Prostate gland (tissue), 2 donors: ENCODE results near the gene SH3PXD2A. TPM values are rescaled to one million over a fixed set of nuclear protein-coding genes. Genes with fewer than 3 reads are reported as not detected.
A peak's percentile ranks its signal among the peaks of the same experiment; 100 is the strongest.

ENCODE experiments used
- DNase-seq: peaks from one replicate; pipeline ENCODE4 v3.0.0-alpha.2; 2019; ENCODE audit warnings: low spot score
- H3K27ac ChIP-seq, 2 donors: fragments of 200-600 bp; sonication (generic); 2 replicates each; pipeline ENCODE4 v1.5.1; 2017 to 2019
- H3K27me3 ChIP-seq: fragments of 200-600 bp; sonication (generic); replicated peaks from 2 replicates; pipeline ENCODE4 v1.5.1; 2019; ENCODE audit not compliant: insufficient read depth
- H3K36me3 ChIP-seq, 2 donors: fragments of 200-600 bp; sonication (generic); 1 replicate in 1 of 2; 2 replicates in 1 of 2; pipeline versions ENCODE4 v1.5.1 to v1.8.1; 2017 to 2019
- H3K4me1 ChIP-seq: fragments of 200-600 bp; sonication (generic); replicated peaks from 2 replicates; pipeline ENCODE4 v1.5.1; 2019
- H3K4me3 ChIP-seq, 2 donors: fragments of 200-600 bp; sonication (generic); 2 replicates each; pipeline ENCODE4 v1.5.1; 2017 to 2019
- H3K9me3 ChIP-seq: fragments of 200-600 bp; sonication (generic); 2 replicates; pipeline ENCODE4 v1.5.1; 2017
- CTCF ChIP-seq, 4 experiments: fragments of 200-600 bp in 2 of 4; fragments of 450-650 bp in 2 of 4; sonication (generic) in 2 of 4; IDR thresholded peaks; 1 replicate in 3 of 4; 2 replicates in 1 of 4; pipeline ENCODE4 v1.5.1; 2016 to 2019; ENCODE audit warnings: antibody characterized with exemption in 4 of 4, mild to moderate bottlenecking in 2 of 4, moderate library complexity in 2 of 4
- POLR2A ChIP-seq: fragments of 450-650 bp; IDR thresholded peaks from one replicate; pipeline ENCODE4 v1.6.1; 2016; ENCODE audit warnings: antibody characterized with exemption, mild to moderate bottlenecking
- POLR2AphosphoS5 ChIP-seq: sonication (generic); formaldehyde crosslinking; IDR thresholded peaks from one replicate; pipeline ENCODE4 v1.6.1; 2017; ENCODE audit warnings: antibody characterized with exemption
- WGBS: methylation state at CpG from one replicate; pipeline ENCODE4 v1.1.5; 2018; 5-methylcytosine and 5-hydroxymethylcytosine counted together
- intact Hi-C: fragments of 100-400 bp; cut with DNase I; formaldehyde crosslinking; loops from one replicate; pipeline ENCODE4 v1.14.2; 2022
- total RNA-seq, 2 donors: library from RNA; depleted of rRNA; stranded (reverse); fragments of >200 nt; gene quantifications; one replicate each; pipeline ENCODE4 v1.1.0, GENCODE V29; 2016

SH3PXD2A gene
- total RNA-seq, 2 donors from 2014 or later: 14.2 to 26.4 TPM

GRCh38 chr10:103793920-103794883 lies 61.2 kb downstream of the SH3PXD2A start:
- Histone ChIP-seq H3K4me1 (peaks cover 7% of the 10 kb centered on the region), H3K27me3 (no peaks in the 10 kb centered on the region), H3K27ac (peak overlapping the region; percentile 47 to 53), H3K9me3 (no peaks in the 10 kb centered on the region), H3K36me3 (no peaks in the 10 kb centered on the region), H3K4me3 (no peak overlapping the region)
- TF ChIP-seq POLR2AphosphoS5: peak; percentile 77
- TF ChIP-seq CTCF (IDR thresholded peaks at IDR 0.05): no peak
- WGBS: 50% methylated on average over 13 of the region's 13 CpGs
- intact Hi-C loops: no loop called here
- DNase-seq: peak; percentile 85

DNA sequence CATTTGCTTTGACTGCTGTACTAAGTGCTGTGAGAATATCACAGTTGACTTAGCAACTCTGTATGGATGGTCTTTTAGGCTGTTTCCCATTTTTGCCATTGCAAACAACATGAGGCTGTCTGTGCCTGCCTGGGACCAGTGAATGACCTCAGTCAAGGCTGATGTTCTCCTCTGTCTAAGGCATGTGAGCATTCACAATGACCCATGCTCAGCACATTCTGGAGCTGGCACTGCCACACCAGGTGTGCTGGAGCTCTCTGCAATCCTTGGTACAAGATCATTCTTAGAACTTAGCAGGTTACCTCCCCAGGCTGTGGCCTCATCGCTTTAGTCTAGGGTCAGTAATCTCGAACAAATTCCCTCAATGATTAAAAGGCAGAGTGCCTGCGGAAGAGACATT lies 61.9 kb downstream of the SH3PXD2A start:
- intact Hi-C loops: no loop called here
- no peak for DNase-seq
- H3K9me3 ChIP-seq: no peaks in the 10 kb centered on the region
- TF ChIP-seq POLR2A: no peak
- TF ChIP-seq POLR2AphosphoS5: no peak
- TF ChIP-seq CTCF (IDR thresholded peaks at IDR 0.05): no peak
- H3K27me3 ChIP-seq: no peaks in the 10 kb centered on the region
- H3K27ac ChIP-seq: peak overlapping the region; percentile 20 to 47
- WGBS: 72% methylated on average over 3 of the region's 3 CpGs
- H3K4me3 ChIP-seq: no peak overlapping the region
- H3K36me3 ChIP-seq: no peaks in the 10 kb centered on the region
- H3K4me1 ChIP-seq: peaks cover 7% of the 10 kb centered on the region

DNA sequence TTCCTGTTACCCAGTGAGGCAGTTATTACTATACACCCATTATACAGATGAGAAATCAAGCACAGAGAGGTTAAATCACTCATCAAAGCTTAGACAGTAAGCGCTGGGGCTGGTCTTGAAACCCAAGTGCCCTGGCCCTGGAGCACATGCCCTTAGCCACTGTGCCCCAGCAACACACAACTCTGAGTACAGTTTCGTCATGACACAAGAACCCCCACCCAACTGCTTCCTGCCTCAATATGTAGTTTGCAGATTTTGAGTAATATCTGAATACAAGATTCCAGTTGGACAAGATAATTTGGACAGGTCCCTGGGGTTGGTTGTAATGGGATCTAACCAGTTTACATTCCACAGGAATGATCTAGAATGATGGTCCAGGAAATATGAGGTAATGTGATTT lies 62.8 kb downstream of the SH3PXD2A start:
- peak overlapping the region in 1 of 2 donors; percentile 17 for H3K27ac ChIP-seq
- 97% methylated on average over 2 of the region's 2 CpGs for WGBS
- intact Hi-C loops: no loop called here

DNA sequence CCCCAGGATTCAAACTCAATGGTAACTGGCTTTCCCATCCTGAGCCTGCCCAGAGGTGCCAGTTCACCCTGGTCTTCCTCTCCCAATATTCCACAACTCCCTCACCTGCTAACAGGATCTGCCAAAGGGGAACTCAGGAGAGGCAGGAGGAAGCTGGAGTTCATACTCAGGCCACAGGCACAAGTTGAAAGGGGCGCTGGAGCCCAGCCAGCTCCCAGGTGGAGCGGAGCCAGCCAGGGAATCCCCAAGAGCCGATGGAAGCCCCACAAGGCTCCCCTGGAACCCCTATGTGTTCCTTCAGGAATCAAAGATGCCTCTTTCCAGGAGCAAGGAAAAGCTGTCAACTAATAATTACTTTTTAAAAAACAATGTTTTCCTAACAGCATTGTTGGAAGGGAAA lies 63.5 kb downstream of the SH3PXD2A start:
- Histone ChIP-seq H3K27ac (no peak overlapping the region), H3K27me3 (no peaks in the 10 kb centered on the region), H3K4me3 (no peak overlapping the region), H3K36me3 (no peaks in the 10 kb centered on the region), H3K9me3 (no peaks in the 10 kb centered on the region), H3K4me1 (peaks cover 7% of the 10 kb centered on the region)
- no peak for DNase-seq
- intact Hi-C loops: no loop called here
- 39% methylated on average over 3 of the region's 3 CpGs for WGBS
- TF ChIP-seq POLR2AphosphoS5 (no peak), POLR2A (no peak), CTCF (IDR thresholded peaks at IDR 0.05) (no peak)

More for the DNA sequence above, 62.8 kb downstream of the SH3PXD2A start:
- Histone ChIP-seq H3K9me3 (no peaks in the 10 kb centered on the region), H3K4me1 (peaks cover 7% of the 10 kb centered on the region), H3K27me3 (no peaks in the 10 kb centered on the region), H3K36me3 (no peaks in the 10 kb centered on the region), H3K4me3 (no peak overlapping the region)
- no peak for TF ChIP-seq POLR2A
- TF ChIP-seq POLR2AphosphoS5: peak; percentile 18
- DNase-seq: no peak

GRCh38 chr10:103791291-103791690 lies 64.1 kb downstream of the SH3PXD2A start:
- intact Hi-C loops: no loop called here
- DNase-seq: no peak
- no peaks in the 10 kb centered on the region for H3K9me3 ChIP-seq
- no peak overlapping the region for H3K4me3 ChIP-seq
- WGBS: 85% methylated on average over 8 of the region's 8 CpGs
- peaks cover 7% of the 10 kb centered on the region for H3K4me1 ChIP-seq
- H3K27me3 ChIP-seq: no peaks in the 10 kb centered on the region
- no peak overlapping the region for H3K27ac ChIP-seq
- no peak for TF ChIP-seq POLR2A
- no peaks in the 10 kb centered on the region for H3K36me3 ChIP-seq
